Measurements from ENCODE around the gene BABAM2.
"Not testable (repeated sequence)": the region's sequence is repeated elsewhere in the genome, so short reads cannot be mapped to it uniquely, and the experiment has no call there.

The BABAM2 gene

GRCh38 chr2:27890146-27890923 is at the start of gene BABAM2, which contains the start of gene RBKS:
Gene BABAM2 (plus strand): TSS chr2:27890729. CDS start chr2:27894557, 3,828 bp downstream.
Gene RBKS (minus strand): TSS chr2:27890387. CDS start chr2:27890345, 42 bp downstream.
- DNase-seq: peak; percentile 89 to 91

- DNase-seq: no peak
Measured at GRCh38 chr2:27842894-27843293, 47.6 kb upstream of the BABAM2 start.

DNA sequence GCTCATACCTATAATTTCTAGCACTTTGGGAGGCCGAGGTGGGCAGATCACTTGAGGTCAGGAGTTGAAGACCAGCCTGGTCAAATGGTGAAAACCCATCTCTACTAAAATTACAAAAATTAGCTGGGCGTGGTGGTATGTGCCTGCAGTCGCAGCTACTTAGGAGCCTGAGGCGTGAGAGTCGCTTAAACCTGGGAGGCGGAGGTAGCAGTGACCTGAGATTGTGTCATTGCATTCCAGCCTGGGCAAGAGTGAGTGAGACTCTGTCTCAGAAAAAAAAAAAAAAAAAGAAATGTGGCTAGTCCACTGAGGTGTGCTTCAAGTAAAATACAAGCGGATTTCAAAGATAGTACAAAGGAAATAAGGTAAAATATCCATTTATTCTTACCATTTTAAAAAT is 46.5 kb upstream of the BABAM2 start:
- DNase-seq: no peak

GRCh38 chr2:27844821-27845255 is 45.7 kb upstream of the BABAM2 start:
- no peak for DNase-seq

DNA sequence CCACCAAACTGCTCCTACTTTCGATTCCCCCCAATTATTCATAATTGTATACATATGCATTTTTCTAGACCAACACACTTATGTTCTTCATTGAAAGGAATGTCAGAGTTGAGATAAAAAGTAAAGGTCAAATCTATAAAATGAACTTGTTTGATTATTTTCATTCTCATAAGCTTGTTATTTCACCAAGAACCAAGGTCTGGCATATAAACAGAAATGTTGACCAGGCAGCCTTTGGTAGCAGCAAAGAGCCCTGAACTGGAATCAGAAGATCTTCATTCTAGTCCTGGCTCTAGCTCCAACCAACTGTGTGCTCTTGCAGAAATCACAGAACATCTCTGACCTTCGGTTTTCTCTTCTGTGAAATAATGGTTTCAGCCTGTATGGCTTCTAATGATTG is 43.2 kb upstream of the BABAM2 start:
- DNase-seq: no peak

- DNase-seq: no peak
Measured at GRCh38 chr2:27849558-27850205, 40.8 kb upstream of the BABAM2 start.

- no peak for DNase-seq
Measured at GRCh38 chr2:27852691-27853090, 37.8 kb upstream of the BABAM2 start.

DNA sequence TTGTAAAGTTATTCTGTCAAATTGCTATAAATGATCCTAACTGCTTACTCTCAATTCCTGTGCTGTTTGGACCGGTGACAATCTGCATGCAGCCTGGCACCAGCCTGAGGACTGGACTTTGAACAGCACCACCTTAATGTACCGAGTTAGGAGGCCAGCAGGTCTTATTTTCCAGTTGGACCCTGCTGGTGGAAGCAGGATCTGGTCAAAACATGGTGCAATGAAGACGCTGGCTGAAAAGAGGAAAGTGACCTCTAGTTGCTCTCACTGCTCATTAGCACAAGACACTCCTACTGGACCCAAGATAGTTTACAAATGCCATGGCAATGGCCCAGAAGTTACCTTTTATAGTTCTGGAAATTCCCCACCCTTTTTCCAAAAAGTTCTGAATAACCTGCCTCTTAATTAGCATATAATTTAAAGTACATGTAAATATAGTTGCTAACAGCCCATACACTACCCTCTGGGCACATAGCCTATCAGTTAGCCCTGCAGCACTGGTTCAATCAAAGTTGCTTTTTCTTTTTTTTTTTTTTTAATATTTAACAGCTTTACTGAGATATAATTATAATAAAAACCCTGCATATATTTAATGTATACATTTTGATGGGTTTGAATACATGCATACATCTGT is 36.2 kb upstream of the BABAM2 start:
- DNase-seq: no peak

DNA sequence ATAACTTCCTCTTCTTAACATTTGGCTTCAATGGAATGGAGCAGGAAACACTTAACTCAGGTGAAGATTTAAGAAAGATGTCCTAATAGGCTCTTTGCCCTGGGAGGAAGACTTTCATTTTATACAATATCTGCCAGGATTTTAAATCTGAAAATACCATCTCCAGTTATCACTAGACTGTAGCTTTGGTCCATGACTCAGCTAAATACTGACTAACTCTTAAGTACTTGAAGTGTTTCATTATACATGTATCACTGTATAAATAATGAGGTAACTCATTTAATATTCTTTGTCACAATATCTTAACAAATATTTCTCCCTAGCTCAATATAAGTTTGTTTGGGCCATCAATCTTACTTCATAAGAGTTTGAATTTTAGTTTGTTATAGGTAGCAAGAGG is 35.1 kb upstream of the BABAM2 start:
- DNase-seq: no peak

- no peak for DNase-seq
Measured at GRCh38 chr2:27856386-27856785, 34.1 kb upstream of the BABAM2 start.

DNA sequence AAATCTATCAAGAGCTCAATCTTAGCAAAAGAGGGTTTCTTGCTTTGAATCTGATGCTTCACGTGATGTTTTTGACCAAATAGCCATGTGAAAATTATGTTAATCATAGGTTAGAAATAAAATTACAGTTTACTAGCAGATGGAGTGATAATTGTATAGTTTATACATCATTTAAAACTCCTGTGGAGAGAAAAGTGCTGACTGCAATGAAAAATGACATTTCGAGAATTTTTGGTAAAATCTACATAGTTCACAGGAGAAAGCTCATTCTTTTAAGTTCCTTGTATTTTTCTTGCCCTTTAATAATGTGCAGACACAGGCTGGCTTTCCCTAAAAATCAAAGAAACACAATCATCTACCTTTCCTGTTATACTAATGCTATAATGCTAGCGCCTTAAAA is 33.6 kb upstream of the BABAM2 start:
- DNase-seq: no peak

DNA sequence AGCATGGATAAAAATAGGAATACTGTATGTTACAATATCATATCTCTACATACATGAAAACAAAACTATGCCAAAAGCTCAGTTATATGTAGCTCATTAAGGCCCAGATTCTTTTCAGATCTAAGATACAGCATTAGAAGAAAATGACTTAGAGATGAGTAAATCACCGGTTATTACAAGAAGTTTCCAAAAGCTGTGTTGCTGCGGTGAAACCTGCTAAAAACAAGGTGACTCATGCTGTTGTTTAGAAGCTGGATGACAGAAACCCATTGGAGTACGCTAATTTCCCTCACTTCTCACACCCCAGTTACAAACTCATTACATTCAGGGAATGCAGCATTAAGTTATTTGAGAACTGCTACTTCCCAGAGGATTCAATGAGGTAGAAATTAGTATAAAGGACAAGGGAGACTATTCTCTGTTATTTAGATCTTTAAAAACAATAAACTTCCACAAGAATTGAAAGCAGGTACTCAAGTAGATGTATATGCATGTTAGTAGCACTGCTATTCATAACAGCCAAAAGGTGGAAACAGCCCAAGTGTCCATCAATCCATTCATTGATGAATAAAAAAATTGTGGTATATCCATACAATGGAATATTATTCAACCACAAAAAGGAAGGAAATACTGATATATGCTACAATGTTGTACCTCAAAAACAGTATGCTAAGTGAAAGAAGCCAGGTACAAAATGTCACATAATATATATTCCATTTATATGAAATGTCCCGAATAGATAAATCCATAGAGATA is 32.9 kb upstream of the BABAM2 start:
- peak in 1 of 2 donors; percentile 2 for DNase-seq

DNA sequence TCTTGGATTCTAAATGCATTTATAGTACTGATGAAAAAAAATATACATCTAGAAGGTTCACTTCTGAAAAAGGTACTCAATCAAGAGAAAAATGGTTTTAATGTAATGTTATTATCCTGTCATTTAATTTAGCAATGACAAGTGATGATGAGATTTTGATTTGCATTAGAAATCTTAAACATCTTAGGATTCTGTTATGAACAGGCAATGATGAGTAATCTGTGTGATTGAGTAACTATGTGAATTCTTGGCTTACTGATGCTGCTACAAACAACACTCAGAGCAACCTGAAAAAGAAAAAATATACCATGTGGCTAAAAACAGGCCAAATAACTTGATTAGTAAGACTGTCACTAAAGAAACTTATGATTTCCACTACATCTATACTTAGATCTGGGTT is 30.4 kb upstream of the BABAM2 start:
- no peak for DNase-seq

DNA sequence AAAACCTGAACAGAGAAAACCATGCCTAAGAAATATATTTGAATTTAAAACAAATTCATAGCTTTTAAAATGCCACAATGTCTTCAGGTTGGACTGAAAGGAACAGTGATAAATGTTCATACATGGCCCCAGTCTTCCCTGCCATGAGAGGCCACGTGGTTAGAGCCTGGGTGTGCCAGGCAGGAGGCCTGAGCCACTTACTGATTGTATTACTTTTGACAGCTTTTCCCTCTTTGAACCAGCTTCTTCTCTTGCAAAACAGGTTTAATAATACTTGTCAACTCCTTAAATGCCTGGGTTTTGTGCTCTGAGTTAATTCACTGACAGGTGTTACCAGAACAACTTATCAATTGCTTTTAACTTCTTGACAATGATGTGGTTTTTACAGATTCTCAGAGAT is 27.4 kb upstream of the BABAM2 start:
- no peak for DNase-seq

DNA sequence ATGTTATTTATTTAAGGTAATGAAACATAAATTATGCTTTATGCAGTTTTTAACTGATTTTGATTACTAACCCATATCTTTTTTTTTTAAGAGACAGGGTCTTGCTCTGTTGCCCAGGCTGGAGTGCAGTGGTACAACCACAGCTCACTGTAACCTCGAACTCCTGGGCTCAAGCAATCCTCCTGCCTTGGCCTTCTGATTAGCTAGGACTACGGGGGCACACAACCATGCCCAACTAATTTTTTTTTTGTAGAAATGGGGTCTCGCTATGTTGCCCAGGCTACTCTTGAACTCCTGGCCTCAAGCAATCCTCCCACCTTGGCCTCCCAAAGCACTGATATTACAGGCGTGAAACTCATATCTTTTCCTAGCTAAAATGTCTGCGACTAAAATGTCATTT is 26.6 kb upstream of the BABAM2 start:
- not testable (repeated sequence) for DNase-seq

GRCh38 chr2:27866237-27866636 is 24.3 kb upstream of the BABAM2 start:
- DNase-seq: no peak

GRCh38 chr2:27869763-27870162 is 20.8 kb upstream of the BABAM2 start:
- DNase-seq: no peak

GRCh38 chr2:27870724-27871123 is 19.8 kb upstream of the BABAM2 start:
- no peak for DNase-seq

GRCh38 chr2:27871802-27872201 is 18.7 kb upstream of the BABAM2 start:
- DNase-seq: no peak

DNA sequence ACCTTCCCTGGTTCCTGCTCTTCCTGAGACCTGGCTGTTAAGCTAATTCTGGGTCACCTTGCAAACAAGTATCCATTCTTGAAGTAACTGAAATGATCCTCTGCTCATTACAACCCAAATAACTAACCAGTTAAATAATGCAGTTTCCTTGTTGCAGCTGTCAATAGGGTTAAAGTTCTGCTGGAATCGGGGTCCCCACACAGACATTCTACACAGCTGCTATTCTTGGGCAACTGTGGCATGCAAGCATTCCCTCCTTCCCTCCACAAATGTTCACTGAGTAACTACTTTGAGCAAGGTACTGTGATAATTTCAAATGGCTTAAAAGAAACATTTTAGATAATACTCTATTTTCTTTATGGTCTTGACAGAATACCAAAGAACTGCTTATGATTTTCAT is 17.4 kb upstream of the BABAM2 start:
- no peak for DNase-seq

GRCh38 chr2:27875089-27875881 is 15.2 kb upstream of the BABAM2 start:
- DNase-seq: no peak

GRCh38 chr2:27878825-27879224 is 11.7 kb upstream of the BABAM2 start:
- DNase-seq: no peak

Measured in activated CD4-positive, alpha-beta T cell treated with anti-CD3 and anti-CD28 coated beads for 4 hours (primary cell).